OCI-LY7 (cell line): Measurements from ENCODE around the gene DLGAP1.

ENCODE experiments used
- EZH2phosphoT487 ChIP-seq: fragments of 200-600 bp; sonication (generic); IDR thresholded peaks from 2 replicates; pipeline ENCODE4 v1.6.1; 2018; ENCODE audit warnings: low read depth, borderline replicate concordance, mild to moderate bottlenecking, mixed run types, antibody characterized with exemption, low read length, moderate library complexity, mixed read lengths
- TF ChIP-seq, protein P1 (sequence below): fragments of 200-600 bp; sonication (generic); conservative IDR thresholded peaks from 2 replicates; pipeline ENCODE4 v1.5.1; 2014; ENCODE audit warnings: mild to moderate bottlenecking, antibody characterized with exemption, low read length, moderate library complexity, mixed read lengths

DNA sequence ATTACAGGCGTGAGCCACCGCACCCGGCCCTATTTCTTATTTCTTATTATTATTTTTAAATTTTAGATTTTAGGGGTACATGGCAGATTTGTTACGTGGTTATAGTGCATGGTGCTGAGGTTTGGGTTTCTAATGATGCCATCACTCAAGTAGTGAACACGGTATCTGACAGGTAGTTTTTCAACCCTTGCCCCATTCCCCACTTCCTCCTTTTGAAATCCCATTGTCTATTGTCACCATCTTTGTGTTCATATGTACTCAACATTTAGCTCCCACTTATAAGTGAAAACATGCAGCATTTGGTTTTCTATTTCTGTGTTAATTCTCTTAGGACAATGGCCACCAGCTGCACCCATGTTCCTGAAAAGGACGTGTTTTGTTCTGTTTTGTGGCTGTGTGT is 965.6 kb downstream of the DLGAP1 start:
- TF ChIP-seq, protein P1, sequence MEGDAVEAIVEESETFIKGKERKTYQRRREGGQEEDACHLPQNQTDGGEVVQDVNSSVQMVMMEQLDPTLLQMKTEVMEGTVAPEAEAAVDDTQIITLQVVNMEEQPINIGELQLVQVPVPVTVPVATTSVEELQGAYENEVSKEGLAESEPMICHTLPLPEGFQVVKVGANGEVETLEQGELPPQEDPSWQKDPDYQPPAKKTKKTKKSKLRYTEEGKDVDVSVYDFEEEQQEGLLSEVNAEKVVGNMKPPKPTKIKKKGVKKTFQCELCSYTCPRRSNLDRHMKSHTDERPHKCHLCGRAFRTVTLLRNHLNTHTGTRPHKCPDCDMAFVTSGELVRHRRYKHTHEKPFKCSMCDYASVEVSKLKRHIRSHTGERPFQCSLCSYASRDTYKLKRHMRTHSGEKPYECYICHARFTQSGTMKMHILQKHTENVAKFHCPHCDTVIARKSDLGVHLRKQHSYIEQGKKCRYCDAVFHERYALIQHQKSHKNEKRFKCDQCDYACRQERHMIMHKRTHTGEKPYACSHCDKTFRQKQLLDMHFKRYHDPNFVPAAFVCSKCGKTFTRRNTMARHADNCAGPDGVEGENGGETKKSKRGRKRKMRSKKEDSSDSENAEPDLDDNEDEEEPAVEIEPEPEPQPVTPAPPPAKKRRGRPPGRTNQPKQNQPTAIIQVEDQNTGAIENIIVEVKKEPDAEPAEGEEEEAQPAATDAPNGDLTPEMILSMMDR = no peak
- no peak for TF ChIP-seq EZH2phosphoT487
